Measurements from ENCODE around the gene KIF20A. TPM values are rescaled to one million over a fixed set of nuclear protein-coding genes. Genes with fewer than 3 reads are reported as not detected.
"Not testable (repeated sequence)": the region's sequence is repeated elsewhere in the genome, so short reads cannot be mapped to it uniquely, and the experiment has no call there.

The KIF20A gene
- total and polyA plus RNA-seq, 4 experiments from 2014 or later = not detected

DNA sequence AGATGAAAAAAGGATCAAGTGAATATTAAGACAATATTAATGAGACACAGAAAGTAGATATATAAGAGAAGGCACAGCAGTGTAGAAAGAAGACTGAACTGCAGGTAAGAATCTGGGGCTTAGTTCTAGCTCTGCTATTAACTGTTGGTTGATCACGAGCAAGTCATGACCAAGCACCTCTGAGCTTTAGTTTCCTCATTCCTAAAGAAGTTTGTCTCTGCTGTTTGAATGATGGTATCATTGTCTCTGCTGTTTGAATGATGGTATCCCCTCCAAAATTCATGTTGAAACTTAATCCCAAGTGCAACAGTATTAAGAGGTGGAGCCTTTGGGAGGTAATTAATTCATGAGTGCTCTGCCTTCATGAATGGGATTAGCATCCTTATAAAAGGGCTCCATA is 37.2 kb upstream of the KIF20A start:
- H3K4me1 Mint-ChIP-seq = no peaks in the 10 kb centered on the region
- Histone ChIP-seq H3K9me3 (ENCODE audit: control insufficient read depth in 1 of 2, low read length in 2 of 2) (no peaks in the 10 kb centered on the region), H3K27me3 (ENCODE audit: insufficient read depth, low read length) (no peaks in the 10 kb centered on the region), H3K36me3 (ENCODE audit: insufficient read depth, low read length) (no peaks in the 10 kb centered on the region), H3K27ac (ENCODE audit: low read depth, low read length) (no peak overlapping the region), H3K4me3 (ENCODE audit: low read length in 2 of 2) (no peak overlapping the region), H3K4me1 (ENCODE audit: insufficient read depth, low read length) (no peaks in the 10 kb centered on the region)
- ChIA-PET POLR2A (ENCODE audit: partially characterized antibody) (no interaction called here), CTCF (ENCODE audit: partially characterized antibody) (interaction anchor here (0.8 kb wide), 1 partner anchor 65 kb away, joined by 3 read pairs; no protein-coding TSS in a partner anchor)
- no peak overlapping the region for H3K4me3 Mint-ChIP-seq
- H3K9me3 Mint-ChIP-seq = no peaks in the 10 kb centered on the region
- H3K36me3 Mint-ChIP-seq = no peaks in the 10 kb centered on the region
- no peak overlapping the region for H3K27ac Mint-ChIP-seq
- intact Hi-C loops (cut with micrococcal nuclease) = no loop called here
- DNase-seq = no peak
- H3K27me3 Mint-ChIP-seq = peaks cover 5 to 12% of the 10 kb centered on the region in 2 donors

DNA sequence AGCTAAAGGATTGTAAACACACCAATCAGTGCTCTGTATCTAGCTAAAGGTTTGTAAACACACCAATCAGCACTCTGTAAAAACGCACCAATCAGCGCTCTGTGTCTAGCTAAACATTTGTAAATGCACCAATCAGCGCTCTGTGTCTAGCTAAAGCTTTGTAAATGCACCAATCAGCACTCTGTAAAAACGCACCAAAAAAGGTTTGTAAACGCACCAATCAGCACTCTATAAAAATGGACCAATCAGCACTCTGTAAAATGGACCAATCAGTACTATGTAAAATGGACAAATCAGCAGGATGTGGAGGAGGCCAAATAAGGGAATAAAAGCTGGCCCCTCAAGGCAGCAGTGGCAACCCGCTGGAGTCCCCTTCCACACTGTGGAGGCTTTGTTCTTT is 35.3 kb upstream of the KIF20A start:
- intact Hi-C loops (cut with micrococcal nuclease); H3K4me1 Mint-ChIP-seq; H3K27me3 Mint-ChIP-seq; H3K27ac Mint-ChIP-seq; H3K9me3 ChIP-seq (ENCODE audit: control insufficient read depth in 1 of 2, low read length in 2 of 2); H3K9me3 Mint-ChIP-seq; H3K27me3 ChIP-seq (ENCODE audit: insufficient read depth, low read length); H3K4me3 Mint-ChIP-seq; H3K27ac ChIP-seq (ENCODE audit: low read depth, low read length); POLR2A ChIA-PET (ENCODE audit: partially characterized antibody); H3K4me1 ChIP-seq (ENCODE audit: insufficient read depth, low read length); DNase-seq; H3K4me3 ChIP-seq (ENCODE audit: low read length in 2 of 2); H3K36me3 Mint-ChIP-seq; H3K36me3 ChIP-seq (ENCODE audit: insufficient read depth, low read length): not testable (repeated sequence)
- CTCF ChIA-PET (ENCODE audit: partially characterized antibody) = interaction anchor here (1.9 to 2.3 kb wide), 2 partner anchors 66 to 75 kb away, joined by 6 to 7 read pairs; no protein-coding TSS in a partner anchor

DNA sequence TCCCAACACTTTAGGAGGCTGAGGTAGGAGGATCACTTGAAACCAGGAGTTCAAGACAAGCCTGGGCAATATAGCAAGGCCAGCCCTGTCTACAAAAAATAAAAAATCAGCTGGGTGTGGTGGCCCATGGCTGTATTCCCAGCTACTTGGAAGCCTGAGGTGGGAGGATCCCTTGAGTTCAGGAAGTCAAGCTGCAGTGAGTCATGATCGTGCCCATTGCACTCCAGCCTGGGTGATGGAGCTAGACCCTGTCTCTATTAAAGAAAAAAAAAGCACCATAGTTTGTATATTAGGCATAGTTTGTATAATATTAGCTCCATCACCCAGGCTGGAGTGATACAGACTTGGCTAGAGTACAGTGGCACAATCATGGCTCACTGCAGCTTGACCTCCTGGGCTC is 30.1 kb upstream of the KIF20A start:
- Histone ChIP-seq H3K9me3 (ENCODE audit: control insufficient read depth in 1 of 2, low read length in 2 of 2) (no peaks in the 10 kb centered on the region), H3K27me3 (ENCODE audit: insufficient read depth, low read length) (no peaks in the 10 kb centered on the region), H3K36me3 (ENCODE audit: insufficient read depth, low read length) (no peaks in the 10 kb centered on the region), H3K4me1 (ENCODE audit: insufficient read depth, low read length) (no peaks in the 10 kb centered on the region), H3K4me3 (ENCODE audit: low read length in 2 of 2) (no peak overlapping the region), H3K27ac (ENCODE audit: low read depth, low read length) (no peak overlapping the region)
- no peak overlapping the region for H3K27ac Mint-ChIP-seq
- no peaks in the 10 kb centered on the region for H3K4me1 Mint-ChIP-seq
- CTCF ChIA-PET (ENCODE audit: partially characterized antibody) = interaction anchor here (1.6 kb wide), 1 partner anchor 16 kb away, joined by 5 read pairs; no protein-coding TSS in a partner anchor
- POLR2A ChIA-PET (ENCODE audit: partially characterized antibody) = no interaction called here
- DNase-seq = no peak
- H3K36me3 Mint-ChIP-seq = no peaks in the 10 kb centered on the region
- no peaks in the 10 kb centered on the region for H3K9me3 Mint-ChIP-seq
- no peak overlapping the region for H3K4me3 Mint-ChIP-seq
- intact Hi-C loops (cut with micrococcal nuclease) = no loop called here
- no peaks in the 10 kb centered on the region for H3K27me3 Mint-ChIP-seq

DNA sequence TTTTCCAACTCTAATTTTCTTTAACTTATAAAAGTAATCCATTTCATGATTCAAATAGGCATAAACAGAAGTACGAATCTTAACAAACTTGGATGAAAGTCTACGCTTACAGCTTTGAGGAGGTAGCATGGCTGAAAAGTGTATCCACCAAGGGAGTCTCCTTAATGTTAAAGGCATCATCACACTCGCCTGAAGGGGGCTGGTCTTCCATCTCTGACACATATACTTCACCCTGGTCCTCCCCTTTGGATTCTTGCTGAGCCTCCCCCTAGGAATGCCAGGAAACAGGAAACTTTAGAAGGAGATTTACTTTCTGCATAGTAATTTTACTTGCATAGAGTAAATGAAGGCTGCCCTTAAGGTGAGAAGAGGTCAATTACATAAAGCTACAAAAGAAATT is 29.4 kb upstream of the KIF20A start:
- no peaks in the 10 kb centered on the region for H3K27me3 ChIP-seq (ENCODE audit: insufficient read depth, low read length)
- intact Hi-C loops (cut with micrococcal nuclease) = no loop called here
- H3K9me3 ChIP-seq (ENCODE audit: control insufficient read depth in 1 of 2, low read length in 2 of 2) = no peaks in the 10 kb centered on the region
- no peak for DNase-seq
- no peak overlapping the region for H3K27ac Mint-ChIP-seq
- no peaks in the 10 kb centered on the region for H3K27me3 Mint-ChIP-seq
- no peak overlapping the region for H3K4me3 Mint-ChIP-seq
- H3K4me1 ChIP-seq (ENCODE audit: insufficient read depth, low read length) = no peaks in the 10 kb centered on the region
- POLR2A ChIA-PET (ENCODE audit: partially characterized antibody) = no interaction called here
- CTCF ChIA-PET (ENCODE audit: partially characterized antibody) = interaction anchor here (0.5 to 1.6 kb wide), 3 partner anchors 16 to 69 kb away, joined by 3 to 5 read pairs (median 3); no protein-coding TSS in a partner anchor
- H3K9me3 Mint-ChIP-seq = no peaks in the 10 kb centered on the region
- no peak overlapping the region for H3K27ac ChIP-seq (ENCODE audit: low read depth, low read length)
- H3K4me3 ChIP-seq (ENCODE audit: low read length in 2 of 2) = no peak overlapping the region
- no peaks in the 10 kb centered on the region for H3K36me3 Mint-ChIP-seq
- no peaks in the 10 kb centered on the region for H3K4me1 Mint-ChIP-seq
- H3K36me3 ChIP-seq (ENCODE audit: insufficient read depth, low read length) = no peaks in the 10 kb centered on the region

- H3K36me3 Mint-ChIP-seq = peaks cover 40 to 45% of the 10 kb centered on the region in 2 donors
- H3K27ac Mint-ChIP-seq, H3K4me1 Mint-ChIP-seq: not testable (repeated sequence)
These were observed 22.9 kb upstream of the KIF20A start for GRCh38 chr5:138155977-138156376.

DNA sequence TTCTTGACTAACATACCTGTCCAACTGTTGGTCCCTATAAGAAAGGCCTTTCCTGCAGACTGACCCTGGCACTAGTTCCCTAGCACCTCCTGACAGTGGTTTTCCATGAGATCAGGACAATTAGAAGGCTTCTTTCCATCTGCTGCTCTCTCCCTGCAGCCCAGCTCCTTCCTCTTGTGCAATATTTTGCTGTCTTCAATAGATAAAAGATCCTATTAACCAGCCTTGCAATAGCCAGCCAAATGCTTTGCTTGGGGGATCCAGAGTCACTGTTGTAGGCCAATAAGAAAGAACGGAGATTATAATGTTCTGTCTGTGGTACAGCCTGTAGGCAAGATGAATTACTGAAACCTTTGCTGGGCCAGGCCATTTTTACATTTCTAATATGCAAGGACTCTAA is 21.3 kb upstream of the KIF20A start:
- no peak overlapping the region for H3K27ac Mint-ChIP-seq
- Histone ChIP-seq H3K4me1 (ENCODE audit: insufficient read depth, low read length) (no peaks in the 10 kb centered on the region), H3K27me3 (ENCODE audit: insufficient read depth, low read length) (no peaks in the 10 kb centered on the region), H3K4me3 (ENCODE audit: low read length in 2 of 2) (no peak overlapping the region), H3K36me3 (ENCODE audit: insufficient read depth, low read length) (peaks cover 53% of the 10 kb centered on the region), H3K9me3 (ENCODE audit: control insufficient read depth in 1 of 2, low read length in 2 of 2) (no peaks in the 10 kb centered on the region), H3K27ac (ENCODE audit: low read depth, low read length) (no peak overlapping the region)
- H3K27me3 Mint-ChIP-seq = no peaks in the 10 kb centered on the region
- intact Hi-C loops (cut with micrococcal nuclease) = no loop called here
- no peaks in the 10 kb centered on the region for H3K9me3 Mint-ChIP-seq
- no peaks in the 10 kb centered on the region for H3K4me1 Mint-ChIP-seq
- H3K4me3 Mint-ChIP-seq = no peak overlapping the region
- peaks cover 50 to 59% of the 10 kb centered on the region in 2 donors for H3K36me3 Mint-ChIP-seq
- DNase-seq = no peak
- POLR2A ChIA-PET (ENCODE audit: partially characterized antibody) = no interaction called here
- CTCF ChIA-PET (ENCODE audit: partially characterized antibody) = interaction anchor here (0.6 kb wide), 1 partner anchor 11 kb away, joined by 3 read pairs; no protein-coding TSS in a partner anchor

More at GRCh38 chr5:138155977-138156376, 22.9 kb upstream of the KIF20A start:
- H3K9me3 ChIP-seq (ENCODE audit: control insufficient read depth in 1 of 2, low read length in 2 of 2); H3K4me3 Mint-ChIP-seq; H3K27me3 Mint-ChIP-seq; DNase-seq; H3K4me1 ChIP-seq (ENCODE audit: insufficient read depth, low read length); H3K27me3 ChIP-seq (ENCODE audit: insufficient read depth, low read length); H3K27ac ChIP-seq (ENCODE audit: low read depth, low read length); H3K4me3 ChIP-seq (ENCODE audit: low read length in 2 of 2); intact Hi-C loops (cut with micrococcal nuclease); POLR2A ChIA-PET (ENCODE audit: partially characterized antibody); H3K9me3 Mint-ChIP-seq: not testable (repeated sequence)
- peaks cover 39% of the 10 kb centered on the region for H3K36me3 ChIP-seq (ENCODE audit: insufficient read depth, low read length)
- CTCF ChIA-PET (ENCODE audit: partially characterized antibody) = interaction anchor here (1.5 kb wide), 1 partner anchor 377 kb away, joined by 4 read pairs; no protein-coding TSS in a partner anchor

DNA sequence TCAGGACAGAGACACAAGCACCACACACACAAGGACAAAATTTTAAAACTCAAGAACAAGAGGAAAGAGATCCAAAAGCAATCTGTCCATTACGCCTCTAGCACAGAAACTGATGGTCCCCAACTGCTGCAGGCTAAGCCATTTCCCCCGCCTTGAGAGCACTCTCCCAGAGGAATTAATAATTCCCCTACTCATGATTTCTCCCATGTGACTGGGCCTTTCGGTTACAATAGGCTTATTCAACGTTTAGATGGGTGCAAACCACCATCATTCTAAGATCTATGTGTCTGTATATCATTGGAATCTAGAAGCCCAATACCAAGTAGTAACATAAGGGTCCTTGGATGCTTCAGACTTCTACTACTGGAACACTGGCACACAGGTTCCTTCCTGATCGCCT is 19.2 kb upstream of the KIF20A start:
- Mint-ChIP-seq H3K27ac (peak overlapping the region in 1 of 7 donors; percentile 27), H3K27me3 (no peaks in the 10 kb centered on the region), H3K36me3 (peaks cover 70 to 80% of the 10 kb centered on the region in 2 donors), H3K9me3 (no peaks in the 10 kb centered on the region), H3K4me1 (peaks cover 0 to 1% (median 0%) of the 10 kb centered on the region in 4 donors), H3K4me3 (no peak overlapping the region)
- H3K4me3 ChIP-seq (ENCODE audit: low read length in 2 of 2) = no peak overlapping the region
- POLR2A ChIA-PET (ENCODE audit: partially characterized antibody) = no interaction called here
- intact Hi-C loops (cut with micrococcal nuclease) = no loop called here
- no peaks in the 10 kb centered on the region for H3K27me3 ChIP-seq (ENCODE audit: insufficient read depth, low read length)
- CTCF ChIA-PET (ENCODE audit: partially characterized antibody) = no interaction called here
- H3K27ac ChIP-seq (ENCODE audit: low read depth, low read length) = no peak overlapping the region
- peaks cover 74% of the 10 kb centered on the region for H3K36me3 ChIP-seq (ENCODE audit: insufficient read depth, low read length)
- no peaks in the 10 kb centered on the region for H3K9me3 ChIP-seq (ENCODE audit: control insufficient read depth in 1 of 2, low read length in 2 of 2)
- no peaks in the 10 kb centered on the region for H3K4me1 ChIP-seq (ENCODE audit: insufficient read depth, low read length)
- no peak for DNase-seq

- Histone ChIP-seq H3K27ac (ENCODE audit: low read depth, low read length) (no peak overlapping the region), H3K9me3 (ENCODE audit: control insufficient read depth in 1 of 2, low read length in 2 of 2) (no peaks in the 10 kb centered on the region), H3K4me1 (ENCODE audit: insufficient read depth, low read length) (no peaks in the 10 kb centered on the region), H3K4me3 (ENCODE audit: low read length in 2 of 2) (no peak overlapping the region), H3K27me3 (ENCODE audit: insufficient read depth, low read length) (no peaks in the 10 kb centered on the region), H3K36me3 (ENCODE audit: insufficient read depth, low read length) (peaks cover 84% of the 10 kb centered on the region)
- Mint-ChIP-seq H3K27me3 (no peaks in the 10 kb centered on the region), H3K36me3 (peaks cover 78 to 90% of the 10 kb centered on the region in 2 donors), H3K27ac (no peak overlapping the region), H3K9me3 (no peaks in the 10 kb centered on the region), H3K4me3 (no peak overlapping the region), H3K4me1 (peaks cover 0 to 1% (median 0%) of the 10 kb centered on the region in 4 donors)
- CTCF ChIA-PET (ENCODE audit: partially characterized antibody) = no interaction called here
- POLR2A ChIA-PET (ENCODE audit: partially characterized antibody) = no interaction called here
- DNase-seq = no peak
- intact Hi-C loops (cut with micrococcal nuclease) = no loop called here
These were observed 18.2 kb upstream of the KIF20A start for GRCh38 chr5:138160706-138161105.
